ENCODE data around the gene ZBTB7C.
A peak's percentile ranks its signal among the peaks of the same experiment; 100 is the strongest.
"Not testable (repeated sequence)": the region's sequence is repeated elsewhere in the genome, so short reads cannot be mapped to it uniquely, and the experiment has no call there.

Gene ZBTB7C

DNA sequence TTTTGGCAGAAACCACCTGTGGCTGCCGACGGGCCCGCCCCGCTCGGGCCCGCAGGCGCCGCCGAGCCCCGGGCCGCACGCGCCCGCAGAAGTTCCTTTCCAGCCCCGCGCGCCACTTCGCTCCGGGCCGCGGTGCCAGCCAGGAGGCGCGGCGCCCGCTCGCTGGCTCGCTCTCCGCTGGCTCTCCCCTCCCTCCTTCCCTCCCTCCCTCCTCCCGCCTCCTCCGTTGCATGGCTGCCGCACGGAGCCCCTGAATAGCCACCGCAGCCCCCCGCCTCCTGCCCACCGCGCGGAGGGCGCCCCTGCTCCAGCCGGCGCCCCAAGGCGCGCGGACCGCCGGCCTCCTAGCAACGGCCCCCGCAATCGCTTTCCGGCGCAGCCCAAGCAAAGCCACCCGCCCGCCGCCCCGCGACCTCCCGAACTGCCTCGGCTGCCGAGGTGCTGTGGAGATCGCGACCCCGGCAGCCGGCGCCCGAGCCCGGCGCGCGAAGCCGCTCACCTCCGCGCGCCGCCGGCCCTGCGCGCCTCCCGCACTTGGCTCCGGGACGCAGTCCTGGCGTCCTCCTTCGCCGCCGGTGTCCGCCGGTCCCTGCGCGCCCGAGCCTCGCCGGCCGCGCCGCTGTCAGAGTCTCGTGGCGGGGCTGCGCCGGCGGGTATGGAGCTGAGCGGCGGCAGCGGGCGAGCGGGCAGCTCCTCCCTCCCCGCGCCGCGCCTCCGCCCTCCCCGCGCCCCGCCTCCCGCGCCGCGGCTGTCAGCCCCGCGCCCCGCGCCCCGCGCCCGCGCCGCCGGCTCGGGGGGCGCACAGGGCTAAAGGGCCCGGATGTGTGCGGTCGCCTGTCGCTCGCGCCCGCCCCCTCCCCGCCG is at the start of gene ZBTB7C:
Gene ZBTB7C (minus strand): TSS at position 657 of the 864 bp plus-strand sequence.
- no peak for DNase-seq (ENCODE audit: low read depth in 2 of 2)

- no peak for DNase-seq (ENCODE audit: low read depth in 2 of 2)
These were observed 47.7 kb upstream of the ZBTB7C start for GRCh38 chr18:48456838-48457237.

DNA sequence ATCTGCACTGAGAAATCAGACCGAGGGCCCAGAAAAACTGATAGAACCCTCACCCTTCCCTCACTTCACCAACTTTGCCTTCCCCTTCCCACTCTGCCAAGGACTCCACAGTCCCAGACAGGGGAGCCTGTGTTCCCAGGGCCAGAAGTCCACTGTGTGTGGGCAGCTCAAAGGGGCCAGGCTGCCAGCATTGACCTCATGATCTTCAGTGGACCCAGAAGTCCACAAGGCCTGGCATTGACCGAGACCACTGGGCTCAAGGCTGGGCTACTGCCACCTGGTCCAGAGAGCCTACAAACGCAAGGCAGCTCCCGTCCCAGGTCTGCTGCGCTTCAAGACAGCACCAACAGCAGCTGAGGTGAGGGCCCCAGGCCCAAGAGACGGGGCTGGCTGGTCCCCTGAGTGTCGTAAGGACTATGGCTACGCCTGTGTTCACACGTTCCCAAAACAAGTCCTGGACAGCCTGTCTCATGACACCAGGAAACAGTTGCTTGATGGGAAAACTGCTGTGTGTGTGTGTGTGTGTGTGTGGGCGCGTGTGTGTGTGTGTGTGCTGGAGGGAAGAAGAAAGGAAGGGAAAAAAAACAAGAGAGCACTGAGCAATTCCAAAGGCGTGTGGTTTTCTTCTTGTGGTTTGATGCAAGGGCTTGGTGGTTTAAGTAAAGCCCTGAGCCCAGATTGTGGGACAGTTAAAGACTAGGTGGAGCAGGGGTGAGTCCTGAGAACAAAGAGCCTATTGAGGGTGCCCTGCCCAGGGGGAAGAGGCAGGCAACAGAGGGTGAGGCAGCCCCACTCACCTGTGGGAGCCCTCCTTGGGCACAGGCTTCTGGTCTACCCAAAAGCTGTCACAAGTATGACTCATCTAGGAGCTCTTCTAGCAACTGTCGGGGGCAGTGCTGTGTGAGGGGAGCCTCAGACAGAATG is 46.6 kb upstream of the ZBTB7C start:
- DNase-seq (ENCODE audit: low read depth in 2 of 2), result peak in 1 of 2 donors; percentile 14

DNA sequence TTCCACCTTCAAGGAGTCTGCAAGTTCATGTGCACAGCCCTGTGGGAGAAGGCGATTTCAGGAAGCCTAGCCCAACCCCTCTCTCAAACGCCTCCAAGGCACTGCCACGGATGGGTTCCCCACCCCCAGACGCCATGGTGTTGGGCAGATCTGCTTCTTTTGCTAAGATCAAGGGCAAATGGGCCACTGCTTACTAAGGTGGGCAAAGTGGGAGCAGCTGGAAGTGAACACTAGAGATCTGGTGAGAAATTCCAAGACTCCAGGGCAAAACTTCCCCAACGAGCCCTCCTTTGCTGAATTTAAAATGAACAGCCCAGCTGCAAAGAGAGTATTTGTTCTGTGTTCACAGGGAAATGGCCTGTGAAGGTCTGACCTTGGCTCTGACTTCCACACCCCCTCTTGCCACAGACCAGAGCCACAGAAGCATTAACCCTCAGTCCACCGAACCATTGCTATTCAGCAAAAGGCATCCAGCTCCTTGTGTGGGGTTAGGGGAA is 45.1 kb upstream of the ZBTB7C start:
- DNase-seq (ENCODE audit: low read depth in 2 of 2), result no peak

DNA sequence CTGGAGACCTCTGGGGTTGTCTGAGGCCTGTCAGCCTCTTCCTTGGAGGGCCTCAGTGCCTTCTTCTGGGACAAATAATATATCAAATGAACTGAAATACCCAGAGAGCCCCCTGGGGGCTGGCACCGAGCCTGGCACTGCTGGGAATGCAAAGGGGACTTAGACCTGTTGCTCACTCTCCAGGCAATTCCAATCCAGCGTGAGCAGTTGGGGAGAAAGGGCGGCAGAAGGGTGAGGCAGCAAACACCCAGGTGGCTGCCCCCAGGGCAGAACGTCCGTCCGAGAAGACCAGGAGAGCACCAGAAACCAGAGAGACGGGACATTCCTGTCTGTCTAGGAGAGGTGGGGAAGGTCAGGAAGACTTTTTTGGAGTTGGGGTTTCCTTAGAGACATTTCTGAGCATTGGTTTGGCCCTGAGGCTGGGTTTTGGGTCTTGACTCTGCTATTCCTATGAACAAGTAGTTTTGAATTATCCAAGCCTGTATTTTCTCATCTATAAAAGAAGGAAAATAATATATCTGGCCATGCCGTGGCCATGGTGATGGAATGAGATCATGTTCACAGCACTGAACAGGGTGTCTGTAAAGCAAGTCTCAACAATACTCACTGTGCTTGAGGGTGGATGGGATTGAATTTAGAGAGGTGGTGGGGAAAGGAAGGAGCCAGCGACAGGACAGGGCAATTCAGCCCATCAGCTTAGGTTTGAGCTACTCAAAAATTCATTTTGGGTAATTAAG is 44.3 kb upstream of the ZBTB7C start:
- no peak for DNase-seq (ENCODE audit: low read depth in 2 of 2)

GRCh38 chr18:48452861-48453323 is 43.7 kb upstream of the ZBTB7C start:
- DNase-seq (ENCODE audit: low read depth in 2 of 2), result no peak

- DNase-seq (ENCODE audit: low read depth in 2 of 2), result no peak
These were observed 41.5 kb upstream of the ZBTB7C start for GRCh38 chr18:48450685-48451084.

DNA sequence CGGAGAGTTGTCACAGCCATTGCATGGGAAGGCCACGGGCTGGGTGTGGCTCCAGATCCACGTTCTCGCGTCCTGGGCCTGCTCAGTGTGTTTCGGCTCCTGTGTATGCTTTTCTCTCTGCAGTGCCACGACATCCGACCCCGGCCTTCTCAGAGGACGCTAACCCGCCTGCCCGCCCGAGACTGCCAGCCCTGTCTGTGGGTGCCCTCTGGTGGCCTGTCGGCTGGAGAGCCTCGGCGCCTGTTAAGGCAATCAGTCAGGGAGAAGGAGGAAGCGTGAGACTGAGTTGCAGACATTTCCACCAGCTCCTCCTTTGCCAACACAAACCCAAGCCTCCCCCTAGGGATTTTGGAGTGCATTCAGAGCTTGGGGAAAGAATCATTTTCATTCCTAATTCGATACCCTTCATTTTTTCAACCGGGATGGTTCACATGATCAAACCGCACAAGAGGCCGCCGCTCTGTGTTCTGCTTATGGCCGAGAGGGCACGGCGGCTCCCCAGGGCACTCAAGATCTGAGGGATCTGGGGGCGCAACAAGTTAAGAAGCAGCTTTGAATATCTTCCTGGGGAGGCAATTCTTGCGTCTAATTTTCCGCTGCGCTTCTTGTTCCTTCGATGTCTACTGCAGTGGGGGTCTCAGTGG is 37.5 kb upstream of the ZBTB7C start:
- DNase-seq (ENCODE audit: low read depth in 2 of 2), result peak; percentile 68 to 73

GRCh38 chr18:48445540-48445939 is 36.4 kb upstream of the ZBTB7C start:
- peak; percentile 66 for DNase-seq (ENCODE audit: low read depth in 2 of 2)

DNA sequence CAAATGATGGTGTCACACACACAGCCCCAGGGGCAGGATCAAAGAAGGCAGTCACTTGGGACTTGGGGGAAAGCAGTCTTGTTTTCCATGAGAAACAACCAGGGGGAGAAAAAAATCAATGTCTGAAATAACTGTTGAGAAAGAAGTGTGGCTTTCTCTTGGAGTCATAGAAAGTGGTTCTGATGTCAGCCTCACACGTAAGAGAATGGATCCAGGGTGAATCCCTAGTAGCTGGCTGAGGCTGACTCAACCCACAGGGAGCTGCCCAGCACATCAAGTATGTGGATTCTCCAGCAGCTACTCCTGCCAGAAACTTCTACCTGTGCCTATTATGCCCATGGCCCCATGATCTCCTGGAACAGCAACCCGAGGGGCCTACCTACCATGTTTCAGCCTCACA is 33.6 kb upstream of the ZBTB7C start:
- DNase-seq (ENCODE audit: low read depth in 2 of 2), result no peak

GRCh38 chr18:48441405-48441881 is 32.3 kb upstream of the ZBTB7C start:
- no peak for DNase-seq (ENCODE audit: low read depth in 2 of 2)

GRCh38 chr18:48440924-48441323 is 31.7 kb upstream of the ZBTB7C start:
- DNase-seq (ENCODE audit: low read depth in 2 of 2), result no peak

- no peak for DNase-seq (ENCODE audit: low read depth in 2 of 2)
These were observed 27.7 kb upstream of the ZBTB7C start for GRCh38 chr18:48436907-48437306.

- not testable (repeated sequence) for DNase-seq (ENCODE audit: low read depth in 2 of 2)
These were observed 25.2 kb upstream of the ZBTB7C start for GRCh38 chr18:48434382-48434781.

DNA sequence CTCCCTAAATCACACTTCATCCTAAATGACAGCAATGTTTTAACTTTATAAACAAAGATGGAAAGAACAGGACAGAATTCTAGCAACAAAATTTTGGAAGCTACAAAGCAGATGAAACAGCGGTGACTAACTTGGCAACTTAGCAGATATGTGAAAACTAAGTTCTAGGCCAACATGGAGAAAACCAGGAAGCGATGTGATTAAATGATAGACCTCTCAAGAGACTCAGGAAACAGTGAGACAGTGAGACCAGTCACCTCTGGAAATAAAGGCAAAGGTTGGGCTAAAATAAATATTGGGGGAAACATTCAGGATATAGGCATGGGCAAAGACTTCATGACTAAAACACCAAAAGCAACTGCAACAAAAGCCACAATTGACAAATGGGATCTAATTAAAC is 24.4 kb upstream of the ZBTB7C start:
- DNase-seq (ENCODE audit: low read depth in 2 of 2), result no peak

- no peak for DNase-seq (ENCODE audit: low read depth in 2 of 2)
These were observed 21.0 kb upstream of the ZBTB7C start for GRCh38 chr18:48430150-48430549.

DNA sequence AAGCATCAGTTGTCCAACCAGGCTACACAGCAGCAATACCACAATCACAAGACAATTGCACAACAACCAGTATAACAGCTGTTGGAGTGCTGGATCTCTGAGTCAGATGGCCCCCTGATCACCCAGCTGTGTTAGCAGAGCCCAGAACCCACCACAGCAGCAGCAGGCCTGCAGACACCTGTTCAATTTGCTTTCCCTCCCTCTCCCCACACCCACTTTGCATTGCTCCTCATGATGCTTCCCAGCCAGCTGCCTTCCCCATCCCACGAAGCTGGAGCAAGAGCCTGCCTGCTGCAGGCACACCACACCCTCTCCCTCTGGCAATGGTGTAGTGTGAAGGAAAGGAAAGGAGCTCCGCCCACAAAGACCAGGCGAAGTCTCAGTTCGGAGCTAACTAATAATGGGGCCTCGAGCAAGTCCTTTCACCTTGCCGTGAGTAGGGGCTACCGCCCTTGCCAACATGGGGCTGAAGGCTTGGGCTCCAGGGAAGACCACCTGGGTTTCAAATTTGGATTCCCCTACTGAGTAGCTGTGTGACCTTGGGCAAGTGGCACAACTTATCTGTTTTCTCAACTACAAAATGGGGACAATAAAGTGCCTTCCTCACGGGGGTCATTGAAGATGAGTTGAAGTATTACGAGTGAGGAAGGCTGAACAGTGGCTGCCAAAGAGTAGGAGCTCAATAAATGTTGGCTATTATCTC is 19.4 kb upstream of the ZBTB7C start:
- no peak for DNase-seq (ENCODE audit: low read depth in 2 of 2)

DNA sequence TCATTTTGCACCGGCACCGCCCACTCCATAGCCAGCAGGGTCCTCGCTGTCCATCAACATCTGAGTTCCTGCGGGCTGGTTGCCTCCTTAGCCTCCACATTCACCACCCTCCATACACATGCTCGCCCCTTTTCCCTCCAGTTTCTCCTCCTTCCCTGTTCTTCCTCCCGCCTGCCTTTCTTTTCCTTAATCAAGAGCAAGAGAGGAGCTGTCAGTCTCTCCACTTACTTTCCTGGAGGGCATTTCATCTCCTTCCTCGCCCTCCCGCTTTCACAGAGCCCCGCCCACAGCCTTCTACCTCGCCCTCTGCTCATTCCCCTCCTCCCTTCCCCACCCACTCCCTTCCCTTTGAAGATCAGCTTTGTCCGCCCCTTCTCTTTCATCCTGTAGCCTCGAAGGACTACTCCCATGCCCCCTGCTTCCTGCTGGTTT is 13.8 kb upstream of the ZBTB7C start:
- no peak for DNase-seq (ENCODE audit: low read depth in 2 of 2)

DNA sequence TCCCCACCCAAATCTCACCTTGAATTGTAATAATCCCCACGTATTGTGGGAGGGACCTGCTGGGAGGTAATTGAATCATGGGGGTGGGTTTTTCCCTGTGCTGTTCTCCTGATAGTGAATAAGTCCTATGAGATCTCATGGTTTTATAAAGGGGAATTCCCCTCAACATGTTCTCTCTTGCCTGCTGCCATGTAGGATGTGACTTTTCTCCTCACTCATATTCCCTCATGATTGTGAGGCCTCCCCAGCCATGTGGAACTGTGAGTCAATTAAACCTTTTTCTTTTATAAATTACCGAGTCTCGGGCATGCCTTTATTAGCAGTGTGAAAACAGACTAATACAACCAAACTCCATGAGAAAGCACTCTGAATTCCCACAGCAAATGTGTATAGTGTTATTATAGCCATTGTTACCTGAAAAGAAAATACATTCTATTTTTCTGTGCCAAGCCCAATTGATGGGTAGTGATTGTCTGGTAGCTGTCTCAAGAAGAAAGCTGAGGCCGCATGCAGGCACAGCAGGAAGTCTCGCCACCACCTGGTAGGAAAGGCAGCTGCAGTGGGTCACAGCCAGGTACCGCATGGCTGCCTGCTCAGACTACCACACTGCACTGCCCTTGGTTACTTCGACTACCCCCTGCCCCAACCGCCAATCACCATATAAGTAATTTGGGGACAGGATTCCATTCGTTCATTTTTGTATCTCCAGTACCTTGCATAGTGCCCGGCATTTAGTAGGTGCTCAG is 10.3 kb upstream of the ZBTB7C start:
- no peak for DNase-seq (ENCODE audit: low read depth in 2 of 2)

All from stimulated activated CD4-positive, alpha-beta T cell treated with anti-CD3 and anti-CD28 coated beads, Interleukin-4, amount 100 ng/mL, for 48 hours (primary cell).